ENCODE results near the gene FOXN1.
"Not testable (repeated sequence)": the region's sequence is repeated elsewhere in the genome, so short reads cannot be mapped to it uniquely, and the experiment has no call there.

Gene FOXN1

DNA sequence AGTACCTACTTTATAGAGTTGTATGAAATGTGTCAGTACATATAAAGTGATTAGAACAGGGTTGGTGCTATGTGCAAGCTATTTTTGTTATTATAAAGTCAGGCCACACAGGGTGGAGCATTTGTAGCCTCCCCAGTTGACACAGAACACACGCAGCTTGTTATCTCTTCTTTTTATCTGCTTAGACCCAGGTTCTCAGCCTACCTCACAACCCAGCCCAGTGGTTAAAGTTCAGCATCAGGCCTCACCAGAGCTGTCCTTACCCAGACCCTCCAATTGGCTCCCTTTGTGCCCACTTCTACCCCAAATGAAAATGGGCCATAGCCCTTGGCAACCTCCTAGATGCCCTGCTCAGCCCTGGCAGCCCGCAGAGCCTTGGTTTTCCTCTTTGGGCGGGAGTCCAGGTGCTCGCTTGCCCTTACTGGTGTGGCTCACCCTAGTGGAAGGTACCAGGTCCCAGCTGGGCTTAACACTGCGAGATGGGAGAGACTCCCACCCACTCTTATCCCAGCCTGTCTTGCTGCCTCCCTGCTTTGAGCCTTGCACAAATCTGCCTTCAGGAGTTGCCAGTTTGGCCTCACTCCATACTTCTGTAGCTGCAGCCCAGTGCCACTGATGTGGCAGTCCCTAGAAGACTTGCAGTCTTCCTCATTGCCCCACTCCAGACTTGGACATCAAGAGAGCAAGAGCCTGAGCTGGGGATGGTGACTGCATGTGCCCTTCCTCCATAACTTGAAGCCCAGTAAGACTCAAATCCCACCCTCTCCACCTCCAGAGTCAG is 66.3 kb downstream of the FOXN1 start:
- in situ Hi-C loops (cut with MboI; ENCODE audit: low sequenced_read_pairs), result no loop called here

DNA sequence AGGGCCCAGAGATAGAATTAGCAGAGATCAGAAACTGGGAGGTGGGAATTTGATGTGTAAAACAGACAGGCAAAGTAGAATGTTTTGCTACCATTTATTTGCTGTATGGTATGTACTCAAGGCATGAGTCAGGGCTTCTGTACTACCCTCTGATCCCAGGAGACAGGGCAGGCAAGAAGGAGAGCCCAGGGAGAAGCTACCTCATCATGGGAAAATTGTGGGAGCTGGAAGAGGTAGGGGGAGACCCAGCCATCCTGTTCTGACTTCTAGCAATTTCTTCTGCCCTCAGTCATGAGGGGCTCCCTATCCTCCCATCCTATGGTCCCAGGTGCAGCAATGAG is 66.9 kb downstream of the FOXN1 start:
- in situ Hi-C loops (cut with MboI; ENCODE audit: low sequenced_read_pairs), result no loop called here

- in situ Hi-C loops (cut with MboI; ENCODE audit: low sequenced_read_pairs), result no loop called here
Measured at GRCh38 chr17:28573521-28573920, 67.4 kb downstream of the FOXN1 start.

- in situ Hi-C loops (cut with MboI; ENCODE audit: low sequenced_read_pairs), result no loop called here
Measured at GRCh38 chr17:28573966-28574480, 67.9 kb downstream of the FOXN1 start.

GRCh38 chr17:28574526-28574925 is 68.4 kb downstream of the FOXN1 start:
- in situ Hi-C loops (cut with MboI; ENCODE audit: low sequenced_read_pairs), result no loop called here

- in situ Hi-C loops (cut with MboI; ENCODE audit: low sequenced_read_pairs), result no loop called here
Measured at GRCh38 chr17:28575126-28575795, 69.1 kb downstream of the FOXN1 start.

DNA sequence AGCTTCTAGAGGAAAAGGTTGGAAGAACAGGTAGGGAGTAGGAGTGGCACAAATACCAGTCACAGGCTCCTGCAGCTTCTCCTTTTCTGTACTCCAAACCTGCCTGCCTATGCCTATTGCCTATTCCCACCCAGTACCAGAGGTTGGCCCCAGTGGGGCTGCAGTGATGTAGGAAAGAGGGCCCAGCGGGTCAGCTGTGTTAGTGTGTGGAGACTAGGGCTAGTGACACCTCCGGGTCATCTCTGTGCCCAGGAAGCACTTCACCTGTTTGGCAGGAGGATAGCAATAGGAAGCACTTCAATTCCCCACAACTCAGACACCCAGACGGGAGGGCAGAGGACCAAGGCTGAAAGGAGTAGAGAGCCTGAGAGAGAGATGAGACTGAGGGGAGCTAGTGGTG is 69.9 kb downstream of the FOXN1 start:
- in situ Hi-C loops (cut with MboI; ENCODE audit: low sequenced_read_pairs), result not testable (repeated sequence)

- in situ Hi-C loops (cut with MboI; ENCODE audit: low sequenced_read_pairs), result no loop called here
Measured at GRCh38 chr17:28576758-28577465, 70.8 kb downstream of the FOXN1 start, which contains the start of gene ALDOC. TSS of gene ALDOC (minus strand) at chr17:28576895. CDS start at chr17:28575532, 1,363 bp downstream.

DNA sequence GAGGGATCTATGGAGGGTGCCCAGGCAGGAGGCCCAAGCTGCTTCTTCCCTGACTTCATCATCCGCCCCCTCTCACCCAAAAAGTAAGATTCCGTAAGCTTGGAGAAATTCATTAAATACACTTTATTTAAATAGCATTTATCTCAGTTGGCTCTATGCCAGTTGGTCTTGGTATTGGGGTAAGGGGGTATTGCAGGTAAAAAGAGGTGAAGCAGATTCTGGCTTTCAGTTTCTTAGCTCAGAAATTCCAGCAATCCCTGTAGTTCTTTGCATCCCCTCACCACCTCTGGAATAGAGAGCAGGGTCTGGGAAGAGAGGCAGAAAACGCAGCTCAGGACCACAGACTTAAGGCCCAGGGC is 71.3 kb downstream of the FOXN1 start:
- in situ Hi-C loops (cut with MboI; ENCODE audit: low sequenced_read_pairs), result no loop called here

DNA sequence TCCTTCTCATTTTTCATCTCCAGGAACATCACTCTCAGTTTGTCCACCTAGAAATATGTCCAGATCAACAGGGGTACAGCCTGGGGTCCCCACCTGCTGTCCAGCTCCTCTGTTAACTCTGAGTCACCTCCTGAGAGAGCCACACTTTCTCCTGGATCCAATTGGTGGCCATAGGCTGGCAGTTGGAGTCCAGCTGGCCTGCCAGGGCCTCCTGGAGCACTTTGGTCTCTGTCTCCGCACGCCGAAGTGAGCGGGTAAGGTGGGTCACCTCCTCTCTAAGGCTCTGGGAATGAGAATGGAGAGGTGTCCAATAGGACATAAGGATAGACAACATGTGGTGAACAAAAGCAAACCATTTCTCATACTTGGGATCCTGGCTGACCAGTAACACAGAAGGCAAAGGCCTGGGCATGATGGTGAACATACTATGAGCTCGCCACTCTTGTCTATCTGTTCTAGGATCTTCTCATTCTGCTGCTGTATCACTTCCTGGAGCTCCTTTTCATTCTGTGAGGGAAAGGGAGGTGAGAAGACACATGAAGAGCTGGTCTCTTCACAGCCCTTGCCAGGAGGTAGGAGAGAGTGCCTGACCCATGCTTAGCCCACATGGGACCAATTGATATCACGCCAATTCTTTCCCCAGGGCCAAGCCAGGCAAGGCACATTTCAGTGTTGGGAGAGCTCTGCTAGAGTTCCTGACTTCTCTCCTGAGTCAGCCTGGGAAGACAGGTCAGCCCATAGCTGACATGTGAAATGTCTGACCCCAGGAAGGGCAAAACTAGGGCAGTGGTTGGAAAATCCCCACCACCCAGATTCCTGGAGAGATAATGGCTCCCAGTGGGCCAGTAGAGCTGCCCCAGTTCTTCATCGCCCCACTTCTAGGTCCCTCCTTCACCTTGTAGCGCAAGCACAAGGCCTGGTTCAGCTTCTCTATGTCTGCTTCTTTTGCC is 72.4 kb downstream of the FOXN1 start:
- in situ Hi-C loops (cut with MboI; ENCODE audit: low sequenced_read_pairs), result no loop called here

DNA sequence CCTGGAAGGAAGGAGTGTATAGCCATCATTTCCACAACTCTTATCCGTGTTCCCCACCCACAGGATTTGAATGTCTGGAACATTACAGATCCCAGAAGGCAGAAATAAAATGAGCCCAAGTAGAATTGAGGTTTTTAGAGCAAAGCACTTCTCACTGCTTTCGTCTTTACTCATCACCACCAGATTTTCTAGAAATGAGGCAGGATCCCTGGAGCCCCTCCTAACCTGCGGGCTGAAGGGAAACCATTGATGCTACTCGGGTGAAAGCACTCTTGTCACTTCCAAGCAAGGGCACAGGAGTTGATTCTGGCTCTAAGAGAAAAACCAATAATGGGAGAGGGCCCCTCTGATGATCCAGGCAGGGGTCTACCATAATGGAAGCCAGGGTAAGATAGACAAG is 73.4 kb downstream of the FOXN1 start:
- in situ Hi-C loops (cut with MboI; ENCODE audit: low sequenced_read_pairs), result no loop called here

- in situ Hi-C loops (cut with MboI; ENCODE audit: low sequenced_read_pairs), result no loop called here
Measured at GRCh38 chr17:28580959-28581358, 74.8 kb downstream of the FOXN1 start.

DNA sequence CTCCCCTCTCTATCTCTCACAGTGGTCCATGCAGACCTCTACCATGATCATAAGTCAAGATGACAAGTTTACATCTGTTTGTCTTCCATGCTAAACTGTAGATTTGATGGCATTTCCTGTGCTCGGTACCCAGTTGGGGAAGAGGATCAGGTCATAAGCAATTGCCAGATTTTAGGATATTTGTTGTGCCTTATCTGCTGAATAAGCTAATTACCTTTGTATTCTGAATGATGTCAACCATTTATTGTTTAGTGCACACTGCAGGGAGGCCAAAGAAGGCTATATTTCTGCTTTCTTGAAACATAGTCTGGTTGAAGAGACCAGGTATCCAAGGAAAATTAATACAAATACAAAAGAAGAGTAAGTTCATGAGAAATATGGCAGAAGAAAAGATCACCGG is 76.4 kb downstream of the FOXN1 start:
- in situ Hi-C loops (cut with MboI; ENCODE audit: low sequenced_read_pairs), result no loop called here

GRCh38 chr17:28584434-28584833 is 78.3 kb downstream of the FOXN1 start:
- in situ Hi-C loops (cut with MboI; ENCODE audit: low sequenced_read_pairs), result no loop called here

- in situ Hi-C loops (cut with MboI; ENCODE audit: low sequenced_read_pairs), result no loop called here
Measured at GRCh38 chr17:28585851-28586250, 79.7 kb downstream of the FOXN1 start.
